ENCODE results near the gene SPATS1. TPM values are rescaled to one million over a fixed set of nuclear protein-coding genes. Genes with fewer than 3 reads are reported as not detected.

Gene SPATS1
- total RNA-seq, 2 donors from 2014 or later = not detected

GRCh38 chr6:44359973-44360372 lies 17.5 kb downstream of the SPATS1 start:
- no peak for DNase-seq (ENCODE audit: low spot score in 2 of 2)
- Mint-ChIP-seq H3K27ac (no peak overlapping the region), H3K9me3 (no peaks in the 10 kb centered on the region), H3K36me3 (no peaks in the 10 kb centered on the region)
- no peak for ATAC-seq

GRCh38 chr6:44361947-44362346 lies 19.5 kb downstream of the SPATS1 start:
- H3K27ac Mint-ChIP-seq = no peak overlapping the region
- H3K36me3 Mint-ChIP-seq = no peaks in the 10 kb centered on the region
- no peak for DNase-seq (ENCODE audit: low spot score in 2 of 2)
- no peaks in the 10 kb centered on the region for H3K9me3 Mint-ChIP-seq
- ATAC-seq = no peak

- Mint-ChIP-seq H3K9me3 (no peaks in the 10 kb centered on the region), H3K27ac (no peak overlapping the region), H3K36me3 (no peaks in the 10 kb centered on the region)
- no peak for ATAC-seq
- no peak for DNase-seq (ENCODE audit: low spot score in 2 of 2)
Measured at GRCh38 chr6:44363377-44363926, 21.0 kb downstream of the SPATS1 start.

- Mint-ChIP-seq H3K36me3 (no peaks in the 10 kb centered on the region), H3K27ac (no peak overlapping the region), H3K9me3 (no peaks in the 10 kb centered on the region)
- ATAC-seq (no peak), DNase-seq (ENCODE audit: low spot score in 2 of 2) (no peak)
Measured at GRCh38 chr6:44366781-44367180, 24.3 kb downstream of the SPATS1 start.

GRCh38 chr6:44367681-44368080 lies 25.2 kb downstream of the SPATS1 start:
- ATAC-seq = peak in 1 of 2 donors; percentile 55
- Mint-ChIP-seq H3K27ac (no peak overlapping the region), H3K36me3 (no peaks in the 10 kb centered on the region), H3K9me3 (no peaks in the 10 kb centered on the region)
- no peak for DNase-seq (ENCODE audit: low spot score in 2 of 2)

GRCh38 chr6:44373051-44373450 lies 30.6 kb downstream of the SPATS1 start:
- ATAC-seq (no peak), DNase-seq (ENCODE audit: low spot score in 2 of 2) (no peak)
- Mint-ChIP-seq H3K27ac (no peak overlapping the region), H3K36me3 (no peaks in the 10 kb centered on the region), H3K9me3 (no peaks in the 10 kb centered on the region)

GRCh38 chr6:44373787-44374186 lies 31.3 kb downstream of the SPATS1 start:
- DNase-seq (ENCODE audit: low spot score in 2 of 2) = no peak
- Mint-ChIP-seq H3K27ac (no peak overlapping the region), H3K36me3 (no peaks in the 10 kb centered on the region), H3K9me3 (no peaks in the 10 kb centered on the region)
- ATAC-seq = no peak

- DNase-seq (ENCODE audit: low spot score in 2 of 2) (no peak), ATAC-seq (no peak)
- no peak overlapping the region for H3K27ac Mint-ChIP-seq
- no peaks in the 10 kb centered on the region for H3K36me3 Mint-ChIP-seq
- no peaks in the 10 kb centered on the region for H3K9me3 Mint-ChIP-seq
Measured at GRCh38 chr6:44375071-44375470, 32.6 kb downstream of the SPATS1 start.

- no peak overlapping the region for H3K27ac Mint-ChIP-seq
- H3K9me3 Mint-ChIP-seq = no peaks in the 10 kb centered on the region
- no peaks in the 10 kb centered on the region for H3K36me3 Mint-ChIP-seq
- DNase-seq (ENCODE audit: low spot score in 2 of 2) (no peak), ATAC-seq (no peak)
Measured at GRCh38 chr6:44377484-44377883, 35.0 kb downstream of the SPATS1 start.

- ATAC-seq (no peak), DNase-seq (ENCODE audit: low spot score in 2 of 2) (no peak)
- Mint-ChIP-seq H3K27ac (no peak overlapping the region), H3K36me3 (no peaks in the 10 kb centered on the region), H3K9me3 (no peaks in the 10 kb centered on the region)
Measured at GRCh38 chr6:44377971-44378370, 35.5 kb downstream of the SPATS1 start.

- Mint-ChIP-seq H3K27ac (no peak overlapping the region), H3K9me3 (no peaks in the 10 kb centered on the region), H3K36me3 (no peaks in the 10 kb centered on the region)
- DNase-seq (ENCODE audit: low spot score in 2 of 2) = no peak
- ATAC-seq = no peak
Measured at GRCh38 chr6:44381739-44382138, 39.3 kb downstream of the SPATS1 start.

GRCh38 chr6:44386364-44386928 lies 44.0 kb downstream of the SPATS1 start:
- ATAC-seq (no peak), DNase-seq (ENCODE audit: low spot score in 2 of 2) (no peak)
- Mint-ChIP-seq H3K9me3 (no peaks in the 10 kb centered on the region), H3K36me3 (peaks cover 26 to 30% of the 10 kb centered on the region in 2 donors), H3K27ac (peak overlapping the region; percentile 97 to 98)

GRCh38 chr6:44386929-44387345 lies 44.5 kb downstream of the SPATS1 start:
- peak; percentile 4 to 7 for ATAC-seq
- H3K27ac Mint-ChIP-seq = peak overlapping the region; percentile 97 to 98
- DNase-seq (ENCODE audit: low spot score in 2 of 2) = no peak
- peaks cover 31 to 35% of the 10 kb centered on the region in 2 donors for H3K36me3 Mint-ChIP-seq
- H3K9me3 Mint-ChIP-seq = no peaks in the 10 kb centered on the region

- peak within 1 kb of the TSS; percentile 97 to 98 for H3K27ac Mint-ChIP-seq
Measured at GRCh38 chr6:44387346-44388134, 45.1 kb downstream of the SPATS1 start, which contains the start of gene CDC5L. Gene CDC5L (plus strand): TSS chr6:44387706. CDS start chr6:44387824, 118 bp downstream.

GRCh38 chr6:44388135-44388487 lies 45.7 kb downstream of the SPATS1 start:
- DNase-seq (ENCODE audit: low spot score in 2 of 2) = no peak
- Mint-ChIP-seq H3K36me3 (peaks cover 32 to 35% of the 10 kb centered on the region in 2 donors), H3K27ac (peak overlapping the region; percentile 53 to 97), H3K9me3 (no peaks in the 10 kb centered on the region)
- ATAC-seq = no peak

More at GRCh38 chr6:44387346-44388134, 45.1 kb downstream of the SPATS1 start, which contains the start of gene CDC5L:
- peak; percentile 91 to 98 for DNase-seq (ENCODE audit: low spot score in 2 of 2)
- Mint-ChIP-seq H3K9me3 (no peaks in the 10 kb centered on the region), H3K36me3 (peaks cover 32 to 35% of the 10 kb centered on the region in 2 donors)
- ATAC-seq = peak; percentile 96

GRCh38 chr6:44388887-44389286 lies 46.4 kb downstream of the SPATS1 start:
- DNase-seq (ENCODE audit: low spot score in 2 of 2) (no peak), ATAC-seq (no peak)
- Mint-ChIP-seq H3K9me3 (no peaks in the 10 kb centered on the region), H3K36me3 (peaks cover 32 to 37% of the 10 kb centered on the region in 2 donors), H3K27ac (peak overlapping the region; percentile 69 to 97)

- Mint-ChIP-seq H3K27ac (no peak overlapping the region), H3K36me3 (peaks cover 37 to 42% of the 10 kb centered on the region in 2 donors), H3K9me3 (no peaks in the 10 kb centered on the region)
- DNase-seq (ENCODE audit: low spot score in 2 of 2) = no peak
- no peak for ATAC-seq
Measured at GRCh38 chr6:44390158-44390683, 47.8 kb downstream of the SPATS1 start.

All from activated naive CD4-positive, alpha-beta T cell treated with anti-CD3 and anti-CD28 coated beads, Interleukin-2, amount 50 U/mL, for 72 hours (primary cell).